GM12875 (cell line): ENCODE data around the gene BRAT1.
A peak's percentile ranks its signal among the peaks of the same experiment; 100 is the strongest.

Experiments used
- H3K4me3 ChIP-seq: one replicate; pipeline ENCODE4 v1.5.1; 2011; ENCODE audit warnings: low read depth, low read length, control low read depth
- CTCF ChIP-seq: IDR thresholded peaks from 2 replicates; pipeline ENCODE4 v1.5.1; 2011; ENCODE audit warnings: low read depth, mild to moderate bottlenecking, control low read depth, inconsistent platforms, low read length, moderate library complexity, borderline replicate concordance; ENCODE audit not compliant: insufficient read depth

Gene BRAT1

GRCh38 chr7:2520761-2521290 lies 34.5 kb downstream of the BRAT1 start:
- no peak for TF ChIP-seq CTCF
- H3K4me3 ChIP-seq = no peak overlapping the region

- no peak overlapping the region for H3K4me3 ChIP-seq
- no peak for TF ChIP-seq CTCF
Measured at GRCh38 chr7:2520131-2520760, 35.1 kb downstream of the BRAT1 start.

GRCh38 chr7:2519119-2519930 lies 36.0 kb downstream of the BRAT1 start, which contains the start of gene LFNG:
Gene LFNG (plus strand): TSS chr7:2519774. CDS start chr7:2519862, 88 bp downstream.
- H3K4me3 ChIP-seq = peak within 1 kb of the TSS; percentile 49

GRCh38 chr7:2518737-2519118 lies 36.6 kb downstream of the BRAT1 start:
- no peak for TF ChIP-seq CTCF
- peak overlapping the region; percentile 49 for H3K4me3 ChIP-seq

More at GRCh38 chr7:2519119-2519930, 36.0 kb downstream of the BRAT1 start, which contains the start of gene LFNG:
- TF ChIP-seq CTCF = no peak

GRCh38 chr7:2517678-2518507 lies 37.4 kb downstream of the BRAT1 start:
- TF ChIP-seq CTCF = no peak

GRCh38 chr7:2517026-2517425 lies 38.3 kb downstream of the BRAT1 start:
- H3K4me3 ChIP-seq = no peak overlapping the region
- TF ChIP-seq CTCF = no peak

More at GRCh38 chr7:2517678-2518507, 37.4 kb downstream of the BRAT1 start:
- no peak overlapping the region for H3K4me3 ChIP-seq
